ENCODE results near the gene CELSR2.
"Not testable (repeated sequence)": the region's sequence is repeated elsewhere in the genome, so short reads cannot be mapped to it uniquely, and the experiment has no call there.

CELSR2 gene, protein sequence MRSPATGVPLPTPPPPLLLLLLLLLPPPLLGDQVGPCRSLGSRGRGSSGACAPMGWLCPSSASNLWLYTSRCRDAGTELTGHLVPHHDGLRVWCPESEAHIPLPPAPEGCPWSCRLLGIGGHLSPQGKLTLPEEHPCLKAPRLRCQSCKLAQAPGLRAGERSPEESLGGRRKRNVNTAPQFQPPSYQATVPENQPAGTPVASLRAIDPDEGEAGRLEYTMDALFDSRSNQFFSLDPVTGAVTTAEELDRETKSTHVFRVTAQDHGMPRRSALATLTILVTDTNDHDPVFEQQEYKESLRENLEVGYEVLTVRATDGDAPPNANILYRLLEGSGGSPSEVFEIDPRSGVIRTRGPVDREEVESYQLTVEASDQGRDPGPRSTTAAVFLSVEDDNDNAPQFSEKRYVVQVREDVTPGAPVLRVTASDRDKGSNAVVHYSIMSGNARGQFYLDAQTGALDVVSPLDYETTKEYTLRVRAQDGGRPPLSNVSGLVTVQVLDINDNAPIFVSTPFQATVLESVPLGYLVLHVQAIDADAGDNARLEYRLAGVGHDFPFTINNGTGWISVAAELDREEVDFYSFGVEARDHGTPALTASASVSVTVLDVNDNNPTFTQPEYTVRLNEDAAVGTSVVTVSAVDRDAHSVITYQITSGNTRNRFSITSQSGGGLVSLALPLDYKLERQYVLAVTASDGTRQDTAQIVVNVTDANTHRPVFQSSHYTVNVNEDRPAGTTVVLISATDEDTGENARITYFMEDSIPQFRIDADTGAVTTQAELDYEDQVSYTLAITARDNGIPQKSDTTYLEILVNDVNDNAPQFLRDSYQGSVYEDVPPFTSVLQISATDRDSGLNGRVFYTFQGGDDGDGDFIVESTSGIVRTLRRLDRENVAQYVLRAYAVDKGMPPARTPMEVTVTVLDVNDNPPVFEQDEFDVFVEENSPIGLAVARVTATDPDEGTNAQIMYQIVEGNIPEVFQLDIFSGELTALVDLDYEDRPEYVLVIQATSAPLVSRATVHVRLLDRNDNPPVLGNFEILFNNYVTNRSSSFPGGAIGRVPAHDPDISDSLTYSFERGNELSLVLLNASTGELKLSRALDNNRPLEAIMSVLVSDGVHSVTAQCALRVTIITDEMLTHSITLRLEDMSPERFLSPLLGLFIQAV (N-terminal part only)

DNA sequence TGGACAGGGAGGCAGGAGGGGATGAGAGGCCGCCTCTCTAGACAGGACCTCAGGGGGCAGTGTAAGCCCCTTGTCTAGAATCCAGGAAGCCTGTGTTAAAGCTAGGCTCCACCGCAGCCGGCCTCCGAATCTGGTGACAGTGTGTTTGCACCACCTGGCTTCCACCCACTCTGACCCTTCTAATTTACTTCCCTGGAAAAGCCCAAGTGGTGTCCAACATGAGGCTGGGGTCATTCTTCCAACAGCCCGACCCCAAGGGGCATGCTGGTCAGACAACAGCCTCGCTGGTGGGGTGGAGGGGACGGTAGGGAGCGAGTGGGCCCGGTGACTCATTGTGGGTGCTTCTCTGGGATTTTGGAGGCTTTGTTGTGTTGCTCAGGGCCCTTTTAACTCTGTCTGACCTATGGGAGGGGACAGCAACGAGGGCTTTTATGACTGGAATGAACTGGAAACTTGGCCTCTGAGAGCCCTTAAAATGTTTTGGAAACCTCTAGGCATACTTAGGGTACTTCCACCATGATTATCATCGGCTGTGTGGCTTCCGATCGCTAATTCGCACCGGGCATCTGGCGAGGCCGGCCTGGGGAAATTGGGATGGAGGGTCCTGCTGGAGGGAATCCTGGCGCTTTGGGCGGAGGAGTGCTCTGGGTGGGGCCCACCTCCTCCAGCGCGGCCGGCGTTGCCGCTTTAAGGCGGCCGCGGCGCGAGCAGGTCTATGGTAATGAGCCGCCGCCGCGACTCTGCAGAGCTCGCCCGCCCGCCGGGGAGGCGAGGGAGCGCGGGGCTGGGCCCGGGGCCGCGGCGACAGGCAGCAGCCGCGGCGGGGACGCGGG lies at the start of gene CELSR2:
Gene CELSR2 (plus strand): TSS at position 743 of the 833 bp plus-strand sequence. CDS start 541 bp downstream, outside the sequence.
- DNase-seq (ENCODE audit: low spot score) = peak; percentile 75

DNA sequence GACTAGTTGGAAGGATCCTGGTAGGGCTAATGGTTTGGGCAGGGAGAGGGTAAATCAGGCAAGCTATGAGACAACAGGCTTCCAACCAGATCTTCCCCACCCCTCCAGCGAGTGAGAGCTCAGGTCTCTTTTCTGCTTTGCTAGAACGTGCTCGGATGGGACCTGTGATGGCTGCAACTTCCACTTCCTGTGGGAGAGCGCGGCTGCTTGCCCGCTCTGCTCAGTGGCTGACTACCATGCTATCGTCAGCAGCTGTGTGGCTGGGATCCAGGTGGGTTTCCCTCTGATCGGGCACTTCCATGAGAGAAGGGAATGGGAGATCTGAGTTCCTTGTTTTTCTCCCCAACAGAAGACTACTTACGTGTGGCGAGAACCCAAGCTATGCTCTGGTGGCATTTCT lies 49.6 kb upstream of the CELSR2 start:
- no peak for DNase-seq (ENCODE audit: low spot score)

DNA sequence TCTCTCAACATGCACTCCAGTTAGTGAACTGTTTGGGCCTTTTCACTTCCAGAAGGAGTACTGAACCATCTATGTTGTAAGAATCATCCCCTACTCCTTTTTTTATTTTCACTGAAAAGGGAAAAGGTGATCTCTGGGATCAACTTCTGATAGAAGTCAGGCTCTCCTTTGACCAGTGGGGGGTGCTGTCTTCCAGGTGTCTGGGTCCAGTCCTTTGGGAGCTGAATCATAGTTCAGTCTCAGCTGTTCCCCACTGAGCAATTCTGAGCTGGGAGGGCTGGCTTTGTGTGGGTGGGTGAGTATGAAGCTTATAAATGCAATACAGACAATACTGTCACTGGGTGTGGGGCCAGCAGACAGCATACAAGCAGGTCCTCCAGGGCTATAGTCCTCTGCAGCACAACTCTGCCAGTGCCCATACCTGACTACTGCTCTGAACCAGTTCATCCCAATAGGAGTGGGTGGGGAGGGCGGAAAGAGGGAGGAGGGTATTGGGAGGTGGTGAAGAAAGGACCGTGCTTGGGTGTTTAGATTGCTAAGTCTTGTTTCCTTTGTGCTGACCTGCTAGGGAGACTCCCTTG lies 48.1 kb upstream of the CELSR2 start:
- DNase-seq (ENCODE audit: low spot score) = peak; percentile 69

DNA sequence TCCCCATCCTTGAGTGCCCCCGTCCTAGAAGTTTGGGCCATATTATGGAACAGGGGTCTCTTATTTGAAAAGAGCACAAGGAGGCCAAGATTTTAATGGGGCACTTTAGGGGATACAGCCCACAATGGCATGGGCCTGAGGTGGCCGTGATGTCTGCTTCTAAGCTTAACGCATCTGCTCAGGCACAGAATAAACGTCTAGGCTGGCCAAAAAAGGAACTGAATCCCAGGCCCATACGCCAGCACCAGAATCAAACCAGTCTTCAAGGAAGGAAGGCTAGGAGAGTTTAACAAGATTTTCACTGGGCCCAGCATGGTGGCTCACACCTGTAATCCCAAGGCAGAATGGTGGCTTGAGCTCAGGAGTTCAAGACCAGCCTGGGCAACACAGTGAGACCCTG lies 44.9 kb upstream of the CELSR2 start:
- no peak for DNase-seq (ENCODE audit: low spot score)

DNA sequence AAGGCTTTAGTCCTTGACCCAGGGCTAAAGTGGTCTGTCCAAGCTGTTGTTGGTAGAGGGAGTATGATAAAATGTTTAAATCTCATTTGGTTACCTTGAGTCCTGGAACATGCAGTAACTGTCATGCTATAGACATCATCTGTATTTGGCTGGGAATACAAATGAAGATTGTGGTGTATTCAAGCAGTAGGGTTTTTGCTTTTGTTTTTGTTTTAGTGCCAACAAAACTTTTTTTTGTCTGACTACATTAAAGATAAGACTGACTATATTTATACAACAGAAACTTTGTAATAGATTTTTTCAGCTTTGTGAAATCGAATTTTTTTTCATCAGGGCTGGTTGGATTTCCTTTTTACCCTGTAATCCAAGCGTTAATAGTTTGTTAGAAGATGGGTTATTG lies 43.0 kb upstream of the CELSR2 start:
- DNase-seq (ENCODE audit: low spot score) = no peak

DNA sequence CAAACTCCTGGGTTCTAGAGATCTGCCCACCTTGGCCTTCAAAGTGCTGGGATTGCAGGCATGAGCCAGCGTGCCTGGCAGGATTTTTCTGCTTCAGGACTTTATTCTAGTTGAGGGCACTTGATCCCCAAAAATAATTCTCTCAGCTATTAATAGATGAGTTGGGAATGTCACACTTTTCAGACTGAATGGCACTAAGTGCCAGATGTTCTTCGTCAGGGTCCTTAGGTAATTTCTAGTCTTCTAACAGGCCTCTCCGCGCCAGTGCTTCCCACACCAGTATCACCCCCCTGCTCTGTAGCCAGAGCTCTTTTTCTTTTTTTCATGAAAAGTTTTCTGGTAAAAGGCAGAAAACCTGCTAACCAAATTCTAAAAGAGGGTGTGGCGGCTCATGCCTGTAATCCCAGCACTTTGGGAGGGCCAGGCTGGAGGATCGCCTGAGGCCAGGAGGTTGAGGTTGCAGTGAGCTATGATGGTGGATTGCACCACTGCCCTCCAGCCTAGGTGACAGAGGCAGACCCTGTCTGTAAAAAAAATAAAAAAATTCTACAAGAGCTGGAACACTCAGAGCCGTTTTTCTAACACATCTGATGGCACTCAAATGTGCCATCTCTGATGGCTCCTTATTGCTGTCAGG lies 41.8 kb upstream of the CELSR2 start:
- DNase-seq (ENCODE audit: low spot score) = no peak

DNA sequence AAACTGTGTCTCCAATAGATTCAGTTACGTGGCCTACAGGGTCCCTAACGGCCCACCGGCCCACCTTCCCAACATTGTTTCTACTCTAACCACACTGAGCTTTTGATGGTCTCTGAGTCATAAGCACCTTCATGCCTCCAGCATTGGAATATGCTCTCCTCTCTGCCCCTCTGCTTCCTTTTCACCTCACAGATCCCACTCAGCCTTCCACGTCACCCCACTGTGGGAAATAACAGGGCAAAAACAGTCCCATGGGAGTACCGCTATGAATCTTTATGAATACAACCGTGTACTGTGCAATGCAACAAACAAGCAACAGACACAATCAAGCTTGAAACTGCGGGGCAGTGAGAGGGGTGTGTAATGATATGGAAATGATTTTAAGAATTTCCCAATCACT lies 40.9 kb upstream of the CELSR2 start:
- peak; percentile 29 for DNase-seq (ENCODE audit: low spot score)

DNA sequence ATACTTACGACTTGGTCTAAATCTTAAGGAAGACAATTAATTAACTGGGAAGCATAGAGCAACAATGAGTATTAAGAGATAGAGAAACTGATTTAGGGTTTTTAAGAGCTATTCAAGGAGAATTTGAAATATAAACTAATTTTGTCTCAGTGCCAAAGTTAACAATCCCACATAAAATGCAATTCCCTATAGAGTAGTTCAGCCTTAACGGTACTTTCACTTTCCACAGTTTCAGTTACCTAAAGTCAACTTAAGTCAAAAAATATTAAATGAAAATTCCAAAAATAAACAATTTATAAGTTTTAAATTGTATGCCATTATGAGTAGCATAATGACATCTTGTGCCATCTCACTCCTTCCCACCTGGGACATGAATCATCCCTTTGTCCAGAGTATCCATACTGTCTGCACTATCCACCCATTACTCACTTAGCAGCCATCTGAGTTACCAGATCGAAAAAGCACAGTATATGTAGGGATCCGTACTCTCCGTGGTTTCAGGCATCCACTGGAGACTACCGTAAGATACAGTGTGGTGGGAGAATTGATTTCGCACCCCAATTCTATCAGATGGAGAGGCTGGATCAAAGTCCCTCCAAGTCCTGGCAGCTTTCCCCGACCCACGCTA lies 40.4 kb upstream of the CELSR2 start:
- DNase-seq (ENCODE audit: low spot score) = peak; percentile 25

DNA sequence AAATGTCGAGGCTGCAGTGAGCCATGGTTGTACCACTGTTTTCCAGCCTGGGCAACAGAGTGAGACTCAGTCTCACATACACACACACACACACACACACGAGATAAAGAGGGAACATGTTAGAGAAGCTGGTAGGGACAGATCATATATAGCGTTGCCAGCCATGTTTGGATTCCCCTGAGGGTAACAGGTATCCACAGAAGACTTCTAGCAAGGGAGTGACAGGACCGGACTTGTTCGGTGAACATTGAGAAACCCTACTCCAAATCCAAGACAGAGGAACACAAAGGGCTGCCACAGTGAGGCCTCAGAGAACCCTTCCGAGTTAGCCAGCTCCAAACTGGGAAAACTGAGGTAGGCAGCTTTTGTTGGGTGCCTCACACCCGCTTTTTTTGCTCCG lies 39.3 kb upstream of the CELSR2 start:
- no peak for DNase-seq (ENCODE audit: low spot score)

DNA sequence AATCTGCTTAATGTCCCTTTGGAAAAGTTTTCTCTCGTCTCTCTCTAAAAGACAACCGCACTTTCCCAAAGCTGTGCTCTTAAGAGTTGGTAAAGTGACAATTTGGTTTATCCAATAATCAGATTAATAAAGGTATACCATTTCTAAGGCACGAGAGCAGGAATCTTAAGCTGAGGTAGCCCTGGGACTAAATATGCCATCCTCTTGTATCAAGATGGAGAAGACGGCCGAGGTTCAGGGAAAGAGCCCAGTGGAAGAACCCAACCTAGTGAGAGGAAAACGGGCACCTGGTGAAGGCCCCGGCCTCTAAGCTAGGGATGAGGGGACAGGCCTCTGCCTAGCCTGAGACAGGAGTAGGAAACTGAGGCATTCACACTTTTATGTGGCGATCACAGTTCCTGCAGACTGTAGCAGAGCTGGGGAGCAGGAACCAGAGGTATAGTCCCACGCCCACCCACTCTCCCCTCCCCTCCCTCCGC lies 36.0 kb upstream of the CELSR2 start:
- no peak for DNase-seq (ENCODE audit: low spot score)

DNA sequence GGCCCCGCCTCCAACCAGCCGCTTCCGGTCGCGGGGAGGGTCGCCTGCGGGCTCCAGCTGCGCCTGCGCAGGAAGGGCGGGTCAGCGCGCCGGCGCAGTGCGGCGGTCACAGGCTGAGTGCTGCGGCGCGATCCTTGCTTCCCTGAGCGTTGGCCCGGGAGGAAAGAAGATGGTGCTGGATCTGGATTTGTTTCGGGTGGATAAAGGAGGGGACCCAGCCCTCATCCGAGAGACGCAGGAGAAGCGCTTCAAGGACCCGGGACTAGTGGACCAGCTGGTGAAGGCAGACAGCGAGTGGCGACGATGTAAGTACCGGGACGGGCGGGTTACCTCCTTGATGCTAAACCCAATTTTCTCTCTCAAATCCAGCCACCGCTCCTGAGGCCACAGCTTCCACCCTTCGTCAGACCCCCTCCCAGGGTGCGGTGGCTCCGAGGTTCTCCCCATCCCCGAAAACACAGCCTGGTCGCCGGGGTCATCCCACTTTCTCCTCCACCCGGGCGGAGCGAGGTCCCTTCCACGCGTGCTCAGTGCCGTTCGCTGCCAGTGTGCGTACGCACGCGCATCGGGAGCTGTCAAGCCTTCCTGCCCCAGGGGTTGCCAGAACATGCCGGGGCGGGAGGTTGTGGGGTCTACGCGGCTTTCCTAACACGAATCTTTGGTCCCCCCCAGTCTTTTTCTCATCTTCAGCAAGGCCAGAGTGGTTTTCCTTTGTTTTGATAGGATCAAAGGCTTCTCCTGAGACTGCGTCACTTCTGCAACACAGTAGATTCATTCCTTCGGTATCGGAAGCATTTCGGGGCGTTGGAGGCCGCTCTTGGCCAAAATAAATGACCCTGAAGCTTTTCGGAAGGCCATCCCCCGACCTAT lies 35.3 kb upstream of the CELSR2 start, which contains the start of gene SARS1:
Gene SARS1 (plus strand): TSS at position 95 of the 870 bp plus-strand sequence. CDS start 75 bp downstream, at position 170.
- DNase-seq (ENCODE audit: low spot score) = peak; percentile 79

DNA sequence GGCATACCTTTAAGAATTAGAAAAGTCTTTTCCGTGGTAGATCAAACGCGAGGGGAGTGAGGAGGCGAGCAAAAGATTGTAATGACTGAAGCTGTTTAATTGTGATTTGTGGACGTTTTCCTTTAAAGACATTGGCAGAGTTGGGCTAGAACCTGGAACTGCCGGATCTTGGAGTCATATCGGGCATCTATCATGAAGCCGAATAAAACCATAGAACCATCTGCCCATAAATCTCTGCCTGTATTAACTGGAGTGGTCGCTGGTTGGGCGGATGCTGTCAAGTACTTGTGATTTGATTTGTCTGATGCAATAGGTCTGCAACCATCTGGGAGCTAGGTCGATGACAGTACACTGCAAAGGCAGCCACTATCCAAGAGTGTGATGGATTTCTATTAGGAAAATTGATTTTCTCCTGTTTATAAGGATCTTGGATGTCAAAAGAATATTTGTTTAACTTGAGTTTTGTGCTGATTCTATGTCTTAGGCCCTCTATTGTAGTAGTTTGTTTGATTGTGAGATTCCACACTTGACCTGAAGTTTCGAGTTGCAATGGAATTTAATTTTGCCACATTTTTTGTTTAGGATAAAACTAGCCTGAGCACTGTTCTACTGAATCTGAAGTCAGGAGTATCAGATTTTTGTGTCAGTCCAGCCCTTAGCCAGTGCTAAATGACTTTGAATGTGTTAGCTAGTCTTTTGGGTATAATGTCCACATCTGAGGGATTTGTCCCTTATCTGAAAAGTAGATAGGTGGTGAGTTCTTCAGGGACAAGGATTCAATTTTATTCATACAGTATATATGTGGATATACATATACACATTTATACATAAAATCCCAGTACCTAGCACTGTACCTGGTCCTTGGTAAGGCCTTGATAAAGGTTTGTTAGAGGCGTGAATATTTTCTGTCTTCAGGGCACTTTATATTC lies 34.4 kb upstream of the CELSR2 start:
- peak; percentile 97 for DNase-seq (ENCODE audit: low spot score)

DNA sequence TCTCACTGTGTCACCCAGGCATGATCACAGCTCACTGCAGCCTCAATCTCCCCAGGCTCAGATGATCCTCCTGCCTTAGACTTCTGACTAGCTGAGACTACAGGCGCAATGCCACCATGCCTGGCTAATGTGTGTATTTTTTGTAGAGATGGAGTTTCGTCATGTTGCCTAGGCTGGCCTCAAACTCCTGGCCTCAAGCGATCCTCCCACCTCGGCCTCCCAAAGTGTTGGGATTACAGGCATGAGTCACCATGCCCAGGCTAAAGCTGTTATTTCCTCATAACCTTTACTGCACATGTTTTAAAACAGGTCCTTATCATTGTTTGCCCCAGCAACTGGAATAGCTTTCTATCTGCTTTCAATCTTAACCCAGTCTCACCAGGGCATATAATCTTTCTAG lies 32.7 kb upstream of the CELSR2 start:
- DNase-seq (ENCODE audit: low spot score) = no peak

DNA sequence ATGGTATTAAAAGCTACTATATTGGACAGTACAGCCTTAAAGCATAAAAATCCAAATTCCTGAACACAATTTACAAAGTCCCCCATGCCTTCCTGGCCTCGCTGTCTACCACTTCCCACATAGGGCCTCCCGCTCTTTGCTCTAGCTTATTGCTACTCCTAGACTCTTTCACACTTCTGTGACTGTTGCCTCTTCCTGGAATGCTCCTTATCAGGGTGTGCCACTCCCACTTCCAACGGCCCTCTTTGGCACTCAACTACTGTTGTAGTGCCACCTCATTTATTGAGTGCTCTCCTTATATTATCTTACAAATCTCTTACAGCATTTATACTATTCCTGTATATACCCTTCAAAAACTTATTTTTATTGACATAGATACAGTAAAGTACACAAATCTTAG lies 30.8 kb upstream of the CELSR2 start:
- DNase-seq (ENCODE audit: low spot score) = no peak

DNA sequence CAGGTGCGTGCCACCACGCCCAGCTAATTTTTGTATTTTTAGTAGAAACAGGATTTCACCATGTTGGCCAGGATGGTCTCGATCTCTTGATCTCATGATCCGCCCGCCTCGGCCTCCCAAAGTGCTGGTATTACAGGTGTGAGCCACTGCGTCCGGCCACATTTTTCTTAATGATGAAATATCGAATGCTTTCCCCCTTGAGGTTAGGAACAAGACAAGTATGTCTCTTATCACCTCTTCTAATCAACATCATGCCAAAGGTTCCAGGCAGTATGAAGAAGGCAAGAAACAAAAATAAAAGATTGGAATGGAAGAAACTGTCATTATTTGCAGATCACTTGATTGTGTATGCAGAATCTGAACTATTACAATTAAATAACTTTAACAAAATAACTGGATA lies 28.1 kb upstream of the CELSR2 start:
- DNase-seq (ENCODE audit: low spot score) = not testable (repeated sequence)

DNA sequence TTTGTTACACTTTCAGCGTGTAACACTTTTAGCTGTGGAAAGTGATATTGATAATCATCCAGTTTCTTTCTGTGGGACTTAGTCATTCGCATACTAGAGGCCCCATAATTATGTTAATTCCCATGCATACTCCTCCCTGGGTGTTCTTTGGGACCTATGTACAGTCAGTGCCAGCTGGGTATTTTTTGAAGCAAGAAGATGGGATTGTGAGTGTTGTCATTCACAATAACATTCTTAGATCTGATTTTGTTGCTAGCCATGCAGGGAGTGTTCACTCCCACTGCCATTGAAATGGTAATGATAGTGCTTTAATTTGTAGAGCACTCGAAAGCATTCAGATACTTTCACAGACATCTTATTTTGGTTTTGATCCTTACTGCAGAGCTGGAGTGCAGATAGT lies 24.0 kb upstream of the CELSR2 start:
- DNase-seq (ENCODE audit: low spot score) = no peak

DNA sequence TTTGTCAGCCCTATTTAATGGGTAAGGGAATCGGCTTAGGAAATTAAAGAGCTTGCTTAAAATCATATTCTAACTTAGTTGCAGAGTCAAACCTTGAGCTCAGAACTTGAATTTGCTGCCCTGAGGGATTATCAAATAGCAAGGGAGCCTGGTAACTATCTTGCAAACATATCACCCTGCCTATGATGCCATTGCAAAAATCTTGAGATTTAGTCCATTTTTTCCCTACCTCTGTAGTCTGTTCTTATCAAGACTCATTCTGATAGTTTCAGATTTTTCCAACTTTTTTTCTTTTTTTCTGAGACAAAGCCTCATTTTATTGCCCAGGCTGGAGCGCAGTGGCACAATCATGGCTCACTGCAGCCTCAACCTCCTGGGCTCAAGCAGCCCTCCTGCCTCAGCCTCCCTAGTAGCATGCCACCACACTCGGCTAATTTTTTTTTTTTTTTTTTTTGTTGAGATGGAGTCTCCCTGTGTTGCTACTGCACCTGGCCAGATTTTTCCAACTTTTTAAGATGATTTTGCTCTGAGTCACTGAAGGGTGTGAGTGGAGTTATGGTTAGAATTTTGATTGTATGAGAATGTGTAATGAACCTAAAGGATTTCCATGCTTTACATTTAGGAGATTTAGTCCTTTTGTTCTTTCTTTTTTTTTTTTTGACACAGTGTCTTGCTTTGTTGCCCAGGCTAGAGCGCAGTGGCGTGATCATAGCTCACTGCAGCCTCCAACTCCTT lies 23.5 kb upstream of the CELSR2 start:
- DNase-seq (ENCODE audit: low spot score) = no peak

Data from SW480 (cell line).